Measurements from ENCODE around the gene CPEB4. TPM values are rescaled to one million over a fixed set of nuclear protein-coding genes. Genes with fewer than 3 reads are reported as not detected.

Gene CPEB4
- total and polyA plus RNA-seq, 2 of the 4 experiments (the other 2 are of a cell fraction), result 7.8 to 22.6 TPM

DNA sequence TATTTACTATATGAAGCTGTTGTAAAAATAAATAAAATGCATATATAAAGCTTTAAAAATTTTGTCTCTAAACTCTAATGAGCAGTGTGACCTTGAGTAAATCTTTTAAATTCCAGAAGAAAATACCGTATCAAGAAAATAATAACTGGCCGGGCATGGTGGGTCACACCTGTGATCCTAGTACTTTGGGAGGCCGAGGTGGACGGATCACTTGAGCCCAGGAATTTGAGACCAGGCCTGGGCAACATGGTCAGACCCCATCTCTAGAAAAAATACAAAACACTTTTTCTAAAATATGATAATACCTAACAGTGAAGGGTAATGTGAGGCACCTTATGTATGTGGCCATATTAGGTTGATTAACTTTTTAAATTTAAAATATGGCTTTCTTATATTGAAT is 8.5 kb downstream of the CPEB4 start:
- Histone ChIP-seq H2AK5ac (ENCODE audit: low read depth, low read length) (no peak overlapping the region), H3K27me3 (ENCODE audit: control insufficient read depth, insufficient read depth, low read length) (no peaks in the 10 kb centered on the region), H3K36me3 (ENCODE audit: control insufficient read depth, insufficient read depth, low read length) (no peaks in the 10 kb centered on the region), H2BK15ac (ENCODE audit: low read depth, low read length) (no peak overlapping the region), H4K91ac (ENCODE audit: insufficient read depth, low read depth, low read length) (no peak overlapping the region), H3K9me1 (ENCODE audit: insufficient read depth, low read length) (no peaks in the 10 kb centered on the region), H3K23ac (ENCODE audit: low read depth, low read length) (no peak overlapping the region), H3K4me2 (ENCODE audit: low read depth, low read length) (no peak overlapping the region), H3K79me1 (ENCODE audit: low read depth in 1 of 2, low read length in 2 of 2) (peaks cover 3 to 36% of the 10 kb centered on the region in 2 experiments; a peak in 3 of 4 replicates), H4K5ac (ENCODE audit: low read depth, low read length) (no peak overlapping the region), H3K4me1 (ENCODE audit: control insufficient read depth, insufficient read depth, low read length) (peaks cover 2% of the 10 kb centered on the region), H3K9ac (ENCODE audit: low read depth, low read length) (no peak overlapping the region), H4K20me1 (ENCODE audit: insufficient read depth, low read length) (peaks cover 3% of the 10 kb centered on the region; the same call in 1 of the 2 replicates), H4K8ac (ENCODE audit: low read depth in 2 of 2, low read length in 2 of 2) (no peak overlapping the region), H2AFZ (replicated peaks; ENCODE audit: low read length, poor library complexity) (no peak overlapping the region), H3K4me3 (ENCODE audit: insufficient read depth, low read depth, low read length) (no peak overlapping the region), H3K9me3 (ENCODE audit: control insufficient read depth, insufficient read depth, low read length) (no peaks in the 10 kb centered on the region), H3K14ac (replicated peaks; ENCODE audit: low read depth, low read length) (no peak overlapping the region), H2BK5ac (ENCODE audit: low read depth, low read length, poor library complexity, severe bottlenecking) (no peak overlapping the region), H2BK120ac (ENCODE audit: low read depth, low read length) (no peak overlapping the region), H3K56ac (ENCODE audit: extremely low read depth, insufficient read depth, low read length) (no peak overlapping the region), H3K27ac (ENCODE audit: insufficient read depth, low read length) (no peak overlapping the region), H3K4ac (ENCODE audit: low read depth, low read length) (no peak overlapping the region), H2AK9ac (replicated peaks; ENCODE audit: low read depth, low read length, poor library complexity) (no peak overlapping the region), H2BK20ac (ENCODE audit: low read depth, low read length) (no peak overlapping the region), H3K18ac (ENCODE audit: low read depth, low read length) (no peak overlapping the region)
- dilution Hi-C loops (cut with HindIII; ENCODE audit: low sequenced_read_pairs, unreplicated experiment) (no loop called here), in situ Hi-C loops (cut with MboI; ENCODE audit: low sequenced_read_pairs) (no loop called here), intact Hi-C loops (cut with micrococcal nuclease) (no loop called here)
- no CpG with 5 or more reads among the region's 4 CpGs for WGBS, 2 experiments (ENCODE audit: extremely low coverage in 2 of 2, insufficient read length in 1 of 2)
- ChIA-PET POLR2A (ENCODE audit: unreplicated experiment) (no interaction called here), CTCF (no interaction called here)
- TF ChIP-seq MAZ (IDR thresholded peaks at IDR 0.05; ENCODE audit: borderline replicate concordance, low read depth, low read length) (no peak), BHLHE40 (IDR thresholded peaks at IDR 0.05; ENCODE audit: low read depth, low read length) (no peak), RAD21 (IDR thresholded peaks at IDR 0.05; ENCODE audit: low read length) (no peak), SMC3 (IDR thresholded peaks at IDR 0.05; ENCODE audit: low read depth, low read length) (no peak), RFX5 (IDR thresholded peaks at IDR 0.05; ENCODE audit: low read depth, low read length) (no peak), MXI1 (IDR thresholded peaks at IDR 0.05; ENCODE audit: borderline replicate concordance, low read depth, low read length) (no peak), POLR2A (IDR thresholded peaks at IDR 0.05; ENCODE audit: low read depth, low read length) (no peak)
- BruUV-seq (replicated peaks), result no TSS peak
- ATAC-seq (ENCODE audit: low read depth) (no peak), DNase-seq (no peak)

Measured in IMR-90 (cell line).